Measurements from ENCODE around the gene CHI3L2.

CHI3L2 gene

DNA sequence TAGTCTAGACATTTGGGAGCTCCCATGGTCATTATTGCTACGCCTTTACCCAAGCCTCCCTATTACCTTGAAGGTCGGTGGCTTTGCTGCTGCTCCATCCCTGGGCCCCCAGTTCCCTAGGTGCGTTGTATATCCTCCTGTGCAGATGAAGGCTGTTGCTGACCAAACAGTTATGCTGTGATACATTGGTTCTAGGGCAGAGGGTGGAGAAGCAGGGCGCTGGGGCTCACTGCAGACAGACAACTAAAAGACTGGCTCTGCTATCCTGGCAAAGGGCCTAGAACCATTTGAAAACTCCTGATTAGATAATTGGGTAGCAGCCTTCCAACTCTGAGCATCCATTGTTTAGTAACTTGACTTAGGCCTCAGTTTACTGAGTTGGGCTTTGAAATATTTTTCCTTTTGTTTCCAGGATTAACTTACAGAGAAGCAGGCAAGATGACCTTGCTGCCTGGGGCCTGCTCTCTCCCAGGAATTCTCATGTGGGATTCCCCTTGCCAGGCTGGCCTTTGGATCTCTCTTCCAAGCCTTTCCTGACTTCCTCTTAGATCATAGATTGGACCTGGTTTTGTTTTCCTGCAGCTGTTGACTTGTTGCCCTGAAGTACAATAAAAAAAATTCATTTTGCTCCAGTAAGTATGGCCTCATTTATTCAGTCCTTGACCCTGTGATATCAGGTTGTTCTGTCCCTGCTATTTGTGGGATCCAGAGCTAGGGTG is 15.5 kb downstream of the CHI3L2 start:
- Histone ChIP-seq H3K4me1 (no peaks in the 10 kb centered on the region), H3K27me3 (no peaks in the 10 kb centered on the region), H3K27ac (no peak overlapping the region), H3K9me3 (no peaks in the 10 kb centered on the region), H3K4me2 (no peak overlapping the region), H3K9ac (no peak overlapping the region), H4K20me1 (no peaks in the 10 kb centered on the region), H3K36me3 (no peaks in the 10 kb centered on the region), H3K4me3 (no peak overlapping the region)
- no peak for TF ChIP-seq Cebpa-rat (IDR thresholded peaks at IDR 0.05)

DNA sequence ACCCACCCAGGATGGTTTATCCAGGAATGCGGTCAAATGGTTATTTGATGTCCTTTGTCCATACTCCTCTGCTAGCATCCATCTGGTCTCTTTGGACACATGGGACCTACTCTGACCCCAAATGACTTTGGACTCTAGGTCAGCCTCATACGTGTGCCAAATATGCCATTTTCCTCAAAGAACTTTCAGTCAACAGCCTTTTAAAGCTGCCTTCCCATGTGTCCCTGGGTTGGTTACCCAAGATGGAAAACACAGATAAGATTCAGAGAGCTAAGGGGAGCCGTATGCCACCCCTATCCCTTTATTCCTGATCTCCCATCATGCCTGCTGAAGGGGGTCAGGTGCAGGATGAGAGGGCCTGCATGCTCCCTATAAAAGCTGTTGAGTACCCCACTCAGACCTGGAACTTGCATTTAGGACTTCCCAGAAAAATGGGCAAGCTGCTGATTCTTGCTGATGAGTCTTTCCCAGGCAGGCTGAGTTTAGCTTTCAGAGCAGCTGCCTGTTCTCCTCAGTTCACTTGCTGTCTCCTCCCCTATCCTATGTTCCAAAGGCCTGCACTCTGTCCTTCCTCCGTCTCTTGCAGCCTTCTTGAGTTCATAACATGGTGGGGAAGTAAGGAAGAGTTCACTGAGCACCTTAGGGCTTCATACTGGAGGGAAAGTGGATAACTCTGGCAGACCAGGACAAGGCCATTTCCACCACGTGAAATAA is 19.8 kb downstream of the CHI3L2 start:
- no peak overlapping the region for H3K4me2 ChIP-seq
- H4K20me1 ChIP-seq: no peaks in the 10 kb centered on the region
- no peak overlapping the region for H3K4me3 ChIP-seq
- no peak overlapping the region for H3K27ac ChIP-seq
- H3K27me3 ChIP-seq: no peaks in the 10 kb centered on the region
- TF ChIP-seq Cebpa-rat (IDR thresholded peaks at IDR 0.05): no peak
- no peaks in the 10 kb centered on the region for H3K36me3 ChIP-seq
- no peaks in the 10 kb centered on the region for H3K4me1 ChIP-seq
- H3K9me3 ChIP-seq: no peaks in the 10 kb centered on the region
- no peak overlapping the region for H3K9ac ChIP-seq

- no peaks in the 10 kb centered on the region for H3K27me3 ChIP-seq
- H3K9me3 ChIP-seq: no peaks in the 10 kb centered on the region
- H4K20me1 ChIP-seq: no peaks in the 10 kb centered on the region
- no peak for TF ChIP-seq Cebpa-rat (IDR thresholded peaks at IDR 0.05)
- no peak overlapping the region for H3K4me2 ChIP-seq
- H3K27ac ChIP-seq: no peak overlapping the region
- H3K4me1 ChIP-seq: no peaks in the 10 kb centered on the region
- no peak overlapping the region for H3K4me3 ChIP-seq
- H3K36me3 ChIP-seq: no peaks in the 10 kb centered on the region
- no peak overlapping the region for H3K9ac ChIP-seq
Observed at GRCh38 chr1:111249960-111250359, 22.4 kb downstream of the CHI3L2 start.

DNA sequence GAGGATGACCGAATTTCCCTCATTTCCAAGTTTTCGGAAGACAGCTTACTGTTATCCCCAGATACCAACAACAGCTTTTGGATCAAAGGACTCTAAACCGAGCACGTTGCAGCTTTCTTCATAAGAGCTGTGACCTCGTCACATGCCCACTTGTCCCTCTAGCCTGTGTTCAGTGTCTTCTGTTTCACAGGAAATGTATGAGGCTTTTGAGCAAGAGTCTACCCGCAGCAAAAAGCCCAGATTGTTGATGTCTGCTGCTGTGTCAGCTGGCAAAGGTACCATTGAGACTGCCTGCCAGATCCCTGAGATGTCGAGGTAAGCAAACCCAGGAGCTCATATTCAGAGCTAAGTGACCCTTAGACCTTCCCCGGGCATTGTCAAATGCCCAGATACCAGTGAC is 24.1 kb downstream of the CHI3L2 start:
- no peaks in the 10 kb centered on the region for H4K20me1 ChIP-seq
- H3K9me3 ChIP-seq: no peaks in the 10 kb centered on the region
- no peaks in the 10 kb centered on the region for H3K36me3 ChIP-seq
- no peak overlapping the region for H3K9ac ChIP-seq
- no peaks in the 10 kb centered on the region for H3K27me3 ChIP-seq
- no peaks in the 10 kb centered on the region for H3K4me1 ChIP-seq
- TF ChIP-seq Cebpa-rat (IDR thresholded peaks at IDR 0.05): no peak
- H3K4me2 ChIP-seq: no peak overlapping the region
- H3K27ac ChIP-seq: no peak overlapping the region
- H3K4me3 ChIP-seq: no peak overlapping the region

GRCh38 chr1:111252786-111253185 is 25.3 kb downstream of the CHI3L2 start:
- Histone ChIP-seq H3K9me3 (no peaks in the 10 kb centered on the region), H3K9ac (no peak overlapping the region), H4K20me1 (no peaks in the 10 kb centered on the region), H3K27ac (no peak overlapping the region), H3K27me3 (no peaks in the 10 kb centered on the region), H3K36me3 (no peaks in the 10 kb centered on the region), H3K4me1 (no peaks in the 10 kb centered on the region), H3K4me2 (no peak overlapping the region), H3K4me3 (no peak overlapping the region)
- TF ChIP-seq Cebpa-rat (IDR thresholded peaks at IDR 0.05): no peak

DNA sequence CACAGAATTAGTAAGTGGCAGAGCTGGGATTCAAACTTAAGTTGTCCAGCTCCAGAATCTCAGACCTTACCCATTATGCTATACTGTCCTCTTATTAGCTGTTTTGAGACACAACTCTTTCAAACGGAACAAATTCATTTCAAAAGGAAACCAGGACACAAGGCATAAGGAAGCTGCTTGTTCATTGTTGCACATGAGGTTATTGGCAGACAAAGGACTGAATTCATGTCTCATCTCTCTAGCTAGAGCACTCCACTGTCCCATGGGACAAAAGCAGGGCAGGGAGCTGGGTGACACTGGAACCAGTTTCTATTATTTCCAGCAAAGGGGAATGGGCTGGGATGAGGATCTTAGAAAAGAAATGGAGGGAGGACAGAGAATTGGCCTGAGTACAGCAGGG is 26.4 kb downstream of the CHI3L2 start:
- Histone ChIP-seq H3K4me1 (no peaks in the 10 kb centered on the region), H3K36me3 (no peaks in the 10 kb centered on the region)
- no peak for TF ChIP-seq Cebpa-rat (IDR thresholded peaks at IDR 0.05)

DNA sequence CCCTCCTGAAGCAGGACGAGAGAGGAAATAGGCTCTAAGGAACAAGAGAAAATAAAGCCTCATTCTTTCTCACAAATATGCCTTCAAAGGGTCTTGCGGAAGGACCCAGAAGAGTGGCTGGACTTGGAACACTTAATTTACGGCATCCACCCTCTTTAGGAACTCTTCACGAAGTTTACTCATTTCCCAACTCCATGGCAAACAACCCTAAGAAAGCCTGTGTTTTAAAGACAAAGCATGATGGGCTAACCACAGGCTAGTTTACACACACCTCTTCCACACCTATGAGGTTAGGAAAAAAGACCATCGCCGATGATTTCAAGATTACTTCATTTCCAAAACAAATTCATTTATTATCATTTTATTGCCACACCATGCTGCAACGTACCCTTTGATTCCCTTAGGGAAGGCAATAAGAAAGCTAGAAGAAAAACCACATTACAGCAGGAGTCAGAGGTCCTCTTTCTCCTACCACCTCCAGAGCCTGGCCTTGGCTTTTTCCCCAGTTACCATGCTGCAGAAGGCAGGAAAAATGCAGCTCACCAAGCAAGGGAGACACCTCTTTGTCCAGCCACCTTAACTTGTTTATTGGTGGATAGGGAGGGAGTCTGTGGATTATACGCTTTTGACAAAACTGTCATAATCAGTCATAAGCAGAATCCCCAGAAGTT is 29.6 kb downstream of the CHI3L2 start:
- Histone ChIP-seq H4K20me1 (no peaks in the 10 kb centered on the region), H3K27ac (no peak overlapping the region), H3K4me1 (no peaks in the 10 kb centered on the region), H3K4me2 (no peak overlapping the region), H3K9ac (no peak overlapping the region), H3K36me3 (no peaks in the 10 kb centered on the region), H3K4me3 (no peak overlapping the region), H3K9me3 (no peaks in the 10 kb centered on the region), H3K27me3 (no peaks in the 10 kb centered on the region)
- no peak for TF ChIP-seq Cebpa-rat (IDR thresholded peaks at IDR 0.05)

More for the DNA sequence above, 26.4 kb downstream of the CHI3L2 start:
- Histone ChIP-seq H3K4me2 (no peak overlapping the region), H3K27me3 (no peaks in the 10 kb centered on the region), H4K20me1 (no peaks in the 10 kb centered on the region), H3K27ac (no peak overlapping the region), H3K9ac (no peak overlapping the region), H3K9me3 (no peaks in the 10 kb centered on the region), H3K4me3 (no peak overlapping the region)

- H3K4me3 ChIP-seq: no peak overlapping the region
- H3K4me1 ChIP-seq: no peaks in the 10 kb centered on the region
- TF ChIP-seq Cebpa-rat (IDR thresholded peaks at IDR 0.05): no peak
- no peaks in the 10 kb centered on the region for H3K36me3 ChIP-seq
- H3K9ac ChIP-seq: no peak overlapping the region
- no peaks in the 10 kb centered on the region for H3K27me3 ChIP-seq
- H4K20me1 ChIP-seq: no peaks in the 10 kb centered on the region
- H3K4me2 ChIP-seq: no peak overlapping the region
- no peak overlapping the region for H3K27ac ChIP-seq
- peaks cover 14% of the 10 kb centered on the region for H3K9me3 ChIP-seq
Observed at GRCh38 chr1:111267801-111268508, 40.4 kb downstream of the CHI3L2 start.

- Histone ChIP-seq H3K27ac (no peak overlapping the region), H3K27me3 (no peaks in the 10 kb centered on the region), H3K4me2 (no peak overlapping the region), H3K9ac (no peak overlapping the region), H3K4me1 (no peaks in the 10 kb centered on the region), H4K20me1 (no peaks in the 10 kb centered on the region), H3K36me3 (no peaks in the 10 kb centered on the region), H3K4me3 (no peak overlapping the region), H3K9me3 (peaks cover 10% of the 10 kb centered on the region)
- no peak for TF ChIP-seq Cebpa-rat (IDR thresholded peaks at IDR 0.05)
Observed at GRCh38 chr1:111269825-111270406, 42.4 kb downstream of the CHI3L2 start.
